NCI-H1436 treated with DMSO at 0.1 percent for 48 hours (cell line): ENCODE measurements around the gene OCSTAMP.

Experiments
- DNase-seq: peaks from one replicate; lab custom pipeline; 2025; lab: John Stamatoyannopoulos, UW

OCSTAMP gene

GRCh38 chr20:46519471-46520068 lies 30.9 kb downstream of the OCSTAMP start:
- DNase-seq, result no peak

GRCh38 chr20:46512943-46513844 lies 37.3 kb downstream of the OCSTAMP start, which contains the start of gene ZNF334:
TSS of gene ZNF334 (minus strand) at chr20:46513559. CDS start at chr20:46512102, 1,457 bp downstream.
- DNase-seq, result peak; percentile 6

DNA sequence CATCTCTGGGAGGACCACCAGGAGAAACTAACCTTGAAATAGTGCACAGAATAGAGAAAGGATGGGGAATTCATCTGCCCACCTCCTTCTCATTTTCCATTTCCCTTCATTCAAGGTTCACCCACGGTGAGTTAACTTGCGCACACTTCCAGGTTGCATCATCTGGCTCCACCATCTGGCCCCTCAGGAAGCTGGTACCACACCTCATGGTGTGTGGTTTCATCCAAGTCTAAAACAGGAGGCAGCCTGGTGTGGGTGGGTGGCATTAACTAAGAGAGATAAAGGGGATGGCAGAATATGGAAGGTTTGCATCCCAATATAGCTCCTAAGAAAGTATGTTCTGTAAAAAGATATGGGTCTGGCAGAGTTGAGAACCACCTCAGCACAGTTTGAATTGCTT lies 40.9 kb downstream of the OCSTAMP start:
- DNase-seq, result no peak

DNA sequence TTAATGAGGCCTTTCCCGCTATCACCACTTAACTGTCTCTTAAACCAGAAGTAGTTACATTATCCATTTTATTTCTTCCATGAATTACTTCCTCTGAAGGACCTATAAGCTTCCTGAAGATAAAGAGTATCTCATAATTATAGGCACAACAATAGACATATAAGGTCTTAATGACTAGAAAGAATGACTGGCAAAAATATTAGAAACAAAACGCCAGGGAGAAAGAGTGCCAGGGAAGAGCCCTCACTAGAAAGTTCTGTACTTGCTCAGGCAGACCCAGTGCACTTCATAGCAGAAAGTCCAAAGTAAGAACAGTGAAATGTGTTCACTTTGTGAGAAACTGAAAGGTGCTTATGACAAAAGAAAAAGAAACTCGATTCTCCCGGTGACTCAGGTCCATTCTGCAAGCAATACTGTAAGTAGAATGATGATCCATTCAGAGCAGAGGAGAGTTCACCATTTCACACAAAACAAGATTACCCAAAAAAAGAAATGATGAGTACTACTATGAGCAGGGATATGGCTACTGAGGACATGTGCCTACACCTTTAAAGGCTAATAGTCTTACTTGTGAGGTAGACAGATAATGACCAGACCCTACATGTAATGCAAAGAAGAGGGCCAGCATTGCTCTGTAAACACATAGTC lies 42.6 kb downstream of the OCSTAMP start:
- DNase-seq, result no peak

- no peak for DNase-seq
Observed at GRCh38 chr20:46505506-46505905, 44.9 kb downstream of the OCSTAMP start.

DNA sequence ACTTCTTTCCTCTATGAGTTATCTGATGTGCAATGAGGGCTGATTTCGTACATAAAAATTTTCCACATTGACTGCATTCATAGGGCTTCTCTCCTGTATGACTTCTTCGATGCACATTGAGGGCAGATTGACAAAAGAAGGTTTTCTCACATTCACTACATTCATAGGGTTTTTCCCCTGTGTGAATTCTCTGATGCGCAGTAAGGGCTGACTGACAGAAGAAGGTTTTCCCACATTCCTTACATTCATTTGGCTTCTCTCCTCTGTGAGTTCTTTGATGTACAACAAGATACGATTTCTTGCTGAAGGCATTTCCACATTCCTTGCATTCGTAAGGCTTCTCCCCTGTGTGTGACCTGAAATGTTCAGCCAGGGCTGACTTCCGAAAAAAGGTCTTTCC lies 48.5 kb downstream of the OCSTAMP start:
- DNase-seq, result no peak

GRCh38 chr20:46501337-46501942 lies 49.0 kb downstream of the OCSTAMP start:
- no peak for DNase-seq

GRCh38 chr20:46494077-46494476 lies 56.4 kb downstream of the OCSTAMP start:
- no peak for DNase-seq

- DNase-seq, result no peak
Observed at GRCh38 chr20:46491354-46491753, 59.1 kb downstream of the OCSTAMP start.
